Measurements from ENCODE around the gene MAGOH. TPM values are rescaled to one million over a fixed set of nuclear protein-coding genes. Genes with fewer than 3 reads are reported as not detected.

The MAGOH gene
- total and polyA plus RNA-seq, 11 donors, result 18.8 to 74.2 (median 24.1) TPM

- no peak overlapping the region for H3K27ac ChIP-seq
- no peaks in the 10 kb centered on the region for H3K9me3 ChIP-seq
- 84 to 95% (median 89%) methylated on average over 7 of the region's 7 CpGs for WGBS, 4 donors
- intact Hi-C loops (cut with DNase I), result loop anchor here in 1 of 10 donors (2.0 kb wide), 1 partner anchor 19 kb away; no protein-coding TSS in a partner anchor
- peaks cover 0 to 18% (median 13%) of the 10 kb centered on the region in 12 donors for H3K4me1 ChIP-seq
- peaks cover 0 to 54% (median 39%) of the 10 kb centered on the region in 9 donors for H3K36me3 ChIP-seq
- H3K4me3 ChIP-seq, result no peak overlapping the region
- ATAC-seq, result no peak
- no peak for TF ChIP-seq POLR2A (IDR thresholded peaks at IDR 0.05)
- TF ChIP-seq, protein P1, sequence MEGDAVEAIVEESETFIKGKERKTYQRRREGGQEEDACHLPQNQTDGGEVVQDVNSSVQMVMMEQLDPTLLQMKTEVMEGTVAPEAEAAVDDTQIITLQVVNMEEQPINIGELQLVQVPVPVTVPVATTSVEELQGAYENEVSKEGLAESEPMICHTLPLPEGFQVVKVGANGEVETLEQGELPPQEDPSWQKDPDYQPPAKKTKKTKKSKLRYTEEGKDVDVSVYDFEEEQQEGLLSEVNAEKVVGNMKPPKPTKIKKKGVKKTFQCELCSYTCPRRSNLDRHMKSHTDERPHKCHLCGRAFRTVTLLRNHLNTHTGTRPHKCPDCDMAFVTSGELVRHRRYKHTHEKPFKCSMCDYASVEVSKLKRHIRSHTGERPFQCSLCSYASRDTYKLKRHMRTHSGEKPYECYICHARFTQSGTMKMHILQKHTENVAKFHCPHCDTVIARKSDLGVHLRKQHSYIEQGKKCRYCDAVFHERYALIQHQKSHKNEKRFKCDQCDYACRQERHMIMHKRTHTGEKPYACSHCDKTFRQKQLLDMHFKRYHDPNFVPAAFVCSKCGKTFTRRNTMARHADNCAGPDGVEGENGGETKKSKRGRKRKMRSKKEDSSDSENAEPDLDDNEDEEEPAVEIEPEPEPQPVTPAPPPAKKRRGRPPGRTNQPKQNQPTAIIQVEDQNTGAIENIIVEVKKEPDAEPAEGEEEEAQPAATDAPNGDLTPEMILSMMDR (IDR thresholded peaks at IDR 0.05), result no peak
- DNase-seq, result no peak
- H3K27me3 ChIP-seq, result no peaks in the 10 kb centered on the region
Observed at GRCh38 chr1:53218201-53218600, 20.1 kb downstream of the MAGOH start.

GRCh38 chr1:53214376-53214940, 23.9 kb downstream of the MAGOH start:
- TF ChIP-seq POLR2A (IDR thresholded peaks at IDR 0.05), result no peak
- TF ChIP-seq, protein P1 (IDR thresholded peaks at IDR 0.05), result no peak
- DNase-seq (no peak), ATAC-seq (no peak)
- no peaks in the 10 kb centered on the region for H3K9me3 ChIP-seq
- WGBS, 4 donors, result 77 to 93% (median 88%) methylated on average over 5 of the region's 5 CpGs
- peaks cover 0 to 92% (median 76%) of the 10 kb centered on the region in 9 donors for H3K36me3 ChIP-seq
- H3K27me3 ChIP-seq, result no peaks in the 10 kb centered on the region
- intact Hi-C loops (cut with DNase I), result no loop called here
- peaks cover 0 to 6% (median 3%) of the 10 kb centered on the region in 12 donors for H3K4me1 ChIP-seq
- H3K27ac ChIP-seq, result no peak overlapping the region
- H3K4me3 ChIP-seq, result no peak overlapping the region

GRCh38 chr1:53210954-53211353, 27.4 kb downstream of the MAGOH start:
- H3K9me3 ChIP-seq, result peaks cover 0 to 9% (median 1%) of the 10 kb centered on the region in 12 donors
- TF ChIP-seq, protein P1 (IDR thresholded peaks at IDR 0.05), result no peak
- no peak for TF ChIP-seq POLR2A (IDR thresholded peaks at IDR 0.05)
- H3K27me3 ChIP-seq, result no peaks in the 10 kb centered on the region
- 97 to 98% (median 97%) methylated on average over 11 of the region's 11 CpGs for WGBS, 4 donors
- H3K4me3 ChIP-seq, result no peak overlapping the region
- intact Hi-C loops (cut with DNase I), result no loop called here
- no peak for DNase-seq
- H3K36me3 ChIP-seq, result peaks cover 0 to 100% (median 89%) of the 10 kb centered on the region in 9 donors
- no peak overlapping the region for H3K27ac ChIP-seq
- ATAC-seq, result no peak
- peaks cover 0 to 4% (median 0%) of the 10 kb centered on the region in 12 donors for H3K4me1 ChIP-seq

DNA sequence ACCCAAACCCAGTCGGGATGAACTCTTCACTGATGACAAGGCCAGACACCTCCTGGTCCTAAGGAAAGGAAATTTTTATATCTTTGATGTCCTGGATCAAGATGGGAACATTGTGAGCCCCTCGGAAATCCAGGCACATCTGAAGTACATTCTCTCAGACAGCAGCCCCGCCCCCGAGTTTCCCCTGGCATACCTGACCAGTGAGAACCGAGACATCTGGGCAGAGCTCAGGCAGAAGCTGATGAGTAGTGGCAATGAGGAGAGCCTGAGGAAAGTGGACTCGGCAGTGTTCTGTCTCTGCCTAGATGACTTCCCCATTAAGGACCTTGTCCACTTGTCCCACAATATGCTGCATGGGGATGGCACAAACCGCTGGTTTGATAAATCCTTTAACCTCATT, 28.0 kb downstream of the MAGOH start:
- intact Hi-C loops (cut with DNase I), result no loop called here
- no peak for DNase-seq

More for the DNA sequence above, 28.0 kb downstream of the MAGOH start:
- no peak overlapping the region for H3K4me3 ChIP-seq
- peaks cover 0 to 13% (median 1%) of the 10 kb centered on the region in 12 donors for H3K9me3 ChIP-seq
- ATAC-seq, result no peak
- peaks cover 0 to 100% (median 89%) of the 10 kb centered on the region in 9 donors for H3K36me3 ChIP-seq
- no peaks in the 10 kb centered on the region for H3K27me3 ChIP-seq
- no peak for TF ChIP-seq POLR2A (IDR thresholded peaks at IDR 0.05)
- TF ChIP-seq, protein P1 (IDR thresholded peaks at IDR 0.05), result no peak
- H3K4me1 ChIP-seq, result peaks cover 0 to 4% (median 0%) of the 10 kb centered on the region in 12 donors
- no peak overlapping the region for H3K27ac ChIP-seq
- WGBS, 4 donors, result 87 to 96% (median 93%) methylated on average over 7 of the region's 7 CpGs
